Head of caudate nucleus (tissue), 42 donors: ENCODE measurements around the gene FHDC1.

Experiments
- DNase-seq, 42 donors: peaks; one replicate each; pipeline versions ENCODE4 v3.0.0 to v3.0.0-alpha.2; 2020 to 2021; ENCODE audit warnings: mixed read lengths in 7 of 42
- intact Hi-C: fragments of 100-400 bp; cut with DNase I; formaldehyde crosslinking; loops from one replicate; pipeline ENCODE4 v1.15.0; 2022

The FHDC1 gene

GRCh38 chr4:153020457-153020856, 84.3 kb downstream of the FHDC1 start:
- DNase-seq: no peak
- intact Hi-C loops: no loop called here

GRCh38 chr4:153021276-153021675, 85.2 kb downstream of the FHDC1 start:
- DNase-seq: no peak
- intact Hi-C loops: no loop called here

GRCh38 chr4:153022241-153022715, 86.2 kb downstream of the FHDC1 start:
- DNase-seq: no peak
- intact Hi-C loops: no loop called here

GRCh38 chr4:153023139-153023538, 87.0 kb downstream of the FHDC1 start:
- intact Hi-C loops: no loop called here

GRCh38 chr4:153023692-153024394, 87.7 kb downstream of the FHDC1 start:
- intact Hi-C loops: no loop called here
- no peak for DNase-seq

More at GRCh38 chr4:153023139-153023538, 87.0 kb downstream of the FHDC1 start:
- DNase-seq: no peak

- intact Hi-C loops: no loop called here
Measured at GRCh38 chr4:153024466-153024865, 88.3 kb downstream of the FHDC1 start.

GRCh38 chr4:153025406-153025805, 89.3 kb downstream of the FHDC1 start:
- intact Hi-C loops: no loop called here
- no peak for DNase-seq

More at GRCh38 chr4:153024466-153024865, 88.3 kb downstream of the FHDC1 start:
- no peak for DNase-seq

- intact Hi-C loops: no loop called here
- DNase-seq: no peak
Measured at GRCh38 chr4:153026591-153027346, 90.6 kb downstream of the FHDC1 start.

GRCh38 chr4:153027866-153028265, 91.7 kb downstream of the FHDC1 start:
- no peak for DNase-seq
- intact Hi-C loops: no loop called here

- intact Hi-C loops: no loop called here
- DNase-seq: no peak
Measured at GRCh38 chr4:153028535-153028934, 92.4 kb downstream of the FHDC1 start.
